Measurements from ENCODE around the gene CNTN4.

The CNTN4 gene

GRCh38 chr3:2446146-2446545 lies 347.5 kb downstream of the CNTN4 start:
- Histone ChIP-seq H3K27ac (ENCODE audit: low read depth, low read length) (no peak overlapping the region), H3K27me3 (ENCODE audit: control insufficient read depth in 1 of 2, insufficient read depth in 2 of 2, low read length in 2 of 2) (no peaks in the 10 kb centered on the region), H3K4me1 (ENCODE audit: control insufficient read depth in 1 of 2, insufficient read depth in 2 of 2, low read length in 2 of 2) (no peaks in the 10 kb centered on the region), H3K36me3 (ENCODE audit: control insufficient read depth in 1 of 2, insufficient read depth in 2 of 2, low read length in 2 of 2) (no peaks in the 10 kb centered on the region), H3K4me3 (ENCODE audit: low read depth in 1 of 2, low read length in 2 of 2) (no peak overlapping the region), H3K9ac (ENCODE audit: low read depth in 1 of 2, low read length in 2 of 2) (no peak overlapping the region), H3K9me3 (ENCODE audit: control insufficient read depth in 1 of 2, low read length in 2 of 2) (no peaks in the 10 kb centered on the region)

GRCh38 chr3:2452249-2452648 lies 353.6 kb downstream of the CNTN4 start:
- Histone ChIP-seq H3K9me3 (ENCODE audit: control insufficient read depth in 1 of 2, low read length in 2 of 2) (no peaks in the 10 kb centered on the region), H3K36me3 (ENCODE audit: control insufficient read depth in 1 of 2, insufficient read depth in 2 of 2, low read length in 2 of 2) (no peaks in the 10 kb centered on the region), H3K4me3 (ENCODE audit: low read depth in 1 of 2, low read length in 2 of 2) (no peak overlapping the region), H3K27ac (ENCODE audit: low read depth, low read length) (no peak overlapping the region), H3K4me1 (ENCODE audit: control insufficient read depth in 1 of 2, insufficient read depth in 2 of 2, low read length in 2 of 2) (no peaks in the 10 kb centered on the region), H3K27me3 (ENCODE audit: control insufficient read depth in 1 of 2, insufficient read depth in 2 of 2, low read length in 2 of 2) (no peaks in the 10 kb centered on the region), H3K9ac (ENCODE audit: low read depth in 1 of 2, low read length in 2 of 2) (no peak overlapping the region)

- H3K4me1 ChIP-seq (ENCODE audit: control insufficient read depth in 1 of 2, insufficient read depth in 2 of 2, low read length in 2 of 2), result no peaks in the 10 kb centered on the region
- H3K4me3 ChIP-seq (ENCODE audit: low read depth in 1 of 2, low read length in 2 of 2), result no peak overlapping the region
- H3K27ac ChIP-seq (ENCODE audit: low read depth, low read length), result no peak overlapping the region
- H3K27me3 ChIP-seq (ENCODE audit: control insufficient read depth in 1 of 2, insufficient read depth in 2 of 2, low read length in 2 of 2), result no peaks in the 10 kb centered on the region
- H3K9me3 ChIP-seq (ENCODE audit: control insufficient read depth in 1 of 2, low read length in 2 of 2), result peaks cover 0 to 12% of the 10 kb centered on the region in 2 donors
- no peak overlapping the region for H3K9ac ChIP-seq (ENCODE audit: low read depth in 1 of 2, low read length in 2 of 2)
- no peaks in the 10 kb centered on the region for H3K36me3 ChIP-seq (ENCODE audit: control insufficient read depth in 1 of 2, insufficient read depth in 2 of 2, low read length in 2 of 2)
These were observed 356.2 kb downstream of the CNTN4 start for GRCh38 chr3:2454865-2455264.

GRCh38 chr3:2456788-2457187 lies 358.1 kb downstream of the CNTN4 start:
- Histone ChIP-seq H3K4me3 (ENCODE audit: low read depth in 1 of 2, low read length in 2 of 2) (no peak overlapping the region), H3K36me3 (ENCODE audit: control insufficient read depth in 1 of 2, insufficient read depth in 2 of 2, low read length in 2 of 2) (no peaks in the 10 kb centered on the region), H3K27ac (ENCODE audit: low read depth, low read length) (no peak overlapping the region), H3K4me1 (ENCODE audit: control insufficient read depth in 1 of 2, insufficient read depth in 2 of 2, low read length in 2 of 2) (no peaks in the 10 kb centered on the region), H3K27me3 (ENCODE audit: control insufficient read depth in 1 of 2, insufficient read depth in 2 of 2, low read length in 2 of 2) (no peaks in the 10 kb centered on the region), H3K9ac (ENCODE audit: low read depth in 1 of 2, low read length in 2 of 2) (no peak overlapping the region), H3K9me3 (ENCODE audit: control insufficient read depth in 1 of 2, low read length in 2 of 2) (peaks cover 0 to 16% of the 10 kb centered on the region in 2 donors)

GRCh38 chr3:2458816-2459215 lies 360.1 kb downstream of the CNTN4 start:
- no peaks in the 10 kb centered on the region for H3K36me3 ChIP-seq (ENCODE audit: control insufficient read depth in 1 of 2, insufficient read depth in 2 of 2, low read length in 2 of 2)
- H3K4me3 ChIP-seq (ENCODE audit: low read depth in 1 of 2, low read length in 2 of 2), result no peak overlapping the region
- no peak overlapping the region for H3K27ac ChIP-seq (ENCODE audit: low read depth, low read length)
- no peak overlapping the region for H3K9ac ChIP-seq (ENCODE audit: low read depth in 1 of 2, low read length in 2 of 2)
- H3K9me3 ChIP-seq (ENCODE audit: control insufficient read depth in 1 of 2, low read length in 2 of 2), result peaks cover 0 to 16% of the 10 kb centered on the region in 2 donors
- no peaks in the 10 kb centered on the region for H3K27me3 ChIP-seq (ENCODE audit: control insufficient read depth in 1 of 2, insufficient read depth in 2 of 2, low read length in 2 of 2)
- H3K4me1 ChIP-seq (ENCODE audit: control insufficient read depth in 1 of 2, insufficient read depth in 2 of 2, low read length in 2 of 2), result no peaks in the 10 kb centered on the region

- H3K9me3 ChIP-seq (ENCODE audit: control insufficient read depth in 1 of 2, low read length in 2 of 2), result peaks cover 0 to 7% of the 10 kb centered on the region in 2 donors
- H3K4me1 ChIP-seq (ENCODE audit: control insufficient read depth in 1 of 2, insufficient read depth in 2 of 2, low read length in 2 of 2), result no peaks in the 10 kb centered on the region
- H3K36me3 ChIP-seq (ENCODE audit: control insufficient read depth in 1 of 2, insufficient read depth in 2 of 2, low read length in 2 of 2), result no peaks in the 10 kb centered on the region
- H3K9ac ChIP-seq (ENCODE audit: low read depth in 1 of 2, low read length in 2 of 2), result no peak overlapping the region
- no peaks in the 10 kb centered on the region for H3K27me3 ChIP-seq (ENCODE audit: control insufficient read depth in 1 of 2, insufficient read depth in 2 of 2, low read length in 2 of 2)
- no peak overlapping the region for H3K4me3 ChIP-seq (ENCODE audit: low read depth in 1 of 2, low read length in 2 of 2)
- no peak overlapping the region for H3K27ac ChIP-seq (ENCODE audit: low read depth, low read length)
These were observed 367.2 kb downstream of the CNTN4 start for GRCh38 chr3:2465842-2466241.

GRCh38 chr3:2468816-2469215 lies 370.1 kb downstream of the CNTN4 start:
- no peak overlapping the region for H3K9ac ChIP-seq (ENCODE audit: low read depth in 1 of 2, low read length in 2 of 2)
- no peak overlapping the region for H3K27ac ChIP-seq (ENCODE audit: low read depth, low read length)
- no peak overlapping the region for H3K4me3 ChIP-seq (ENCODE audit: low read depth in 1 of 2, low read length in 2 of 2)
- H3K9me3 ChIP-seq (ENCODE audit: control insufficient read depth in 1 of 2, low read length in 2 of 2), result peaks cover 0 to 8% of the 10 kb centered on the region in 2 donors
- H3K4me1 ChIP-seq (ENCODE audit: control insufficient read depth in 1 of 2, insufficient read depth in 2 of 2, low read length in 2 of 2), result no peaks in the 10 kb centered on the region
- H3K36me3 ChIP-seq (ENCODE audit: control insufficient read depth in 1 of 2, insufficient read depth in 2 of 2, low read length in 2 of 2), result no peaks in the 10 kb centered on the region
- H3K27me3 ChIP-seq (ENCODE audit: control insufficient read depth in 1 of 2, insufficient read depth in 2 of 2, low read length in 2 of 2), result no peaks in the 10 kb centered on the region

GRCh38 chr3:2476996-2477395 lies 378.3 kb downstream of the CNTN4 start:
- no peaks in the 10 kb centered on the region for H3K27me3 ChIP-seq (ENCODE audit: control insufficient read depth in 1 of 2, insufficient read depth in 2 of 2, low read length in 2 of 2)
- no peak overlapping the region for H3K27ac ChIP-seq (ENCODE audit: low read depth, low read length)
- H3K9me3 ChIP-seq (ENCODE audit: control insufficient read depth in 1 of 2, low read length in 2 of 2), result peaks cover 2 to 5% of the 10 kb centered on the region in 2 donors
- H3K36me3 ChIP-seq (ENCODE audit: control insufficient read depth in 1 of 2, insufficient read depth in 2 of 2, low read length in 2 of 2), result no peaks in the 10 kb centered on the region
- no peak overlapping the region for H3K9ac ChIP-seq (ENCODE audit: low read depth in 1 of 2, low read length in 2 of 2)
- no peak overlapping the region for H3K4me3 ChIP-seq (ENCODE audit: low read depth in 1 of 2, low read length in 2 of 2)
- no peaks in the 10 kb centered on the region for H3K4me1 ChIP-seq (ENCODE audit: control insufficient read depth in 1 of 2, insufficient read depth in 2 of 2, low read length in 2 of 2)

GRCh38 chr3:2477620-2478019 lies 379.0 kb downstream of the CNTN4 start:
- no peak overlapping the region for H3K9ac ChIP-seq (ENCODE audit: low read depth in 1 of 2, low read length in 2 of 2)
- no peak overlapping the region for H3K27ac ChIP-seq (ENCODE audit: low read depth, low read length)

GRCh38 chr3:2484162-2485026 lies 385.7 kb downstream of the CNTN4 start:
- Histone ChIP-seq H3K27me3 (ENCODE audit: control insufficient read depth in 1 of 2, insufficient read depth in 2 of 2, low read length in 2 of 2) (no peaks in the 10 kb centered on the region), H3K27ac (ENCODE audit: low read depth, low read length) (no peak overlapping the region), H3K9me3 (ENCODE audit: control insufficient read depth in 1 of 2, low read length in 2 of 2) (peaks cover 4 to 7% of the 10 kb centered on the region in 2 donors), H3K36me3 (ENCODE audit: control insufficient read depth in 1 of 2, insufficient read depth in 2 of 2, low read length in 2 of 2) (no peaks in the 10 kb centered on the region), H3K9ac (ENCODE audit: low read depth in 1 of 2, low read length in 2 of 2) (no peak overlapping the region), H3K4me3 (ENCODE audit: low read depth in 1 of 2, low read length in 2 of 2) (no peak overlapping the region), H3K4me1 (ENCODE audit: control insufficient read depth in 1 of 2, insufficient read depth in 2 of 2, low read length in 2 of 2) (no peaks in the 10 kb centered on the region)

More at GRCh38 chr3:2477620-2478019, 379.0 kb downstream of the CNTN4 start:
- no peaks in the 10 kb centered on the region for H3K27me3 ChIP-seq (ENCODE audit: control insufficient read depth in 1 of 2, insufficient read depth in 2 of 2, low read length in 2 of 2)
- H3K36me3 ChIP-seq (ENCODE audit: control insufficient read depth in 1 of 2, insufficient read depth in 2 of 2, low read length in 2 of 2), result no peaks in the 10 kb centered on the region
- no peaks in the 10 kb centered on the region for H3K4me1 ChIP-seq (ENCODE audit: control insufficient read depth in 1 of 2, insufficient read depth in 2 of 2, low read length in 2 of 2)
- H3K4me3 ChIP-seq (ENCODE audit: low read depth in 1 of 2, low read length in 2 of 2), result no peak overlapping the region
- peaks cover 2 to 5% of the 10 kb centered on the region in 2 donors for H3K9me3 ChIP-seq (ENCODE audit: control insufficient read depth in 1 of 2, low read length in 2 of 2)
